SK-N-MC (cell line): ENCODE results near the gene CCDC47.
"Not testable (repeated sequence)": the region's sequence is repeated elsewhere in the genome, so short reads cannot be mapped to it uniquely, and the experiment has no call there.

Experiments
- DNase-seq: peaks from one replicate; pipeline ENCODE4 v3.0.0-alpha.2; 2011; ENCODE audit warnings: low read depth, low spot score
- H3K27ac ChIP-seq: fragments of 200-600 bp; sonication (generic); 2 replicates; pipeline ENCODE4 v1.5.1; 2016; ENCODE audit warnings: mixed run types
- H3K36me3 ChIP-seq: fragments of 200-600 bp; sonication (generic); 2 replicates; pipeline ENCODE4 v1.6.1; 2017; ENCODE audit warnings: antibody characterized with exemption, low read length, mixed read lengths; ENCODE audit not compliant: insufficient read depth
- H3K4me3 ChIP-seq: fragments of 200-600 bp; sonication (generic); 2 replicates; pipeline ENCODE4 v1.5.1; 2016
- H3K9ac ChIP-seq: fragments of 200-600 bp; sonication (generic); 2 replicates; pipeline ENCODE4 v1.8.0; 2017; ENCODE audit warnings: mixed run types, mixed read lengths; ENCODE audit not compliant: insufficient read length
- H3K9me3 ChIP-seq: fragments of 200-600 bp; sonication (generic); 2 replicates; pipeline ENCODE4 v1.6.1; 2017; ENCODE audit warnings: low read depth, mild to moderate bottlenecking, antibody characterized with exemption, low read length, moderate library complexity, mixed read lengths
- EZH2 ChIP-seq: fragments of 200-600 bp; sonication (generic); IDR thresholded peaks from one replicate; pipeline ENCODE4 v1.6.1; 2017; ENCODE audit warnings: antibody characterized with exemption
- FOXP2 ChIP-seq: optimal IDR thresholded peaks from 2 replicates; pipeline ENCODE3; 2011; ENCODE audit warnings: mild to moderate bottlenecking, moderate library complexity; ENCODE audit not compliant: insufficient read depth; ENCODE audit errors: extremely low read length, control extremely low read depth
- POLR2AphosphoS5 ChIP-seq: IDR thresholded peaks from 2 replicates; pipeline ENCODE4 v1.6.1; 2012; ENCODE audit warnings: mild to moderate bottlenecking, low read depth, low read length, borderline replicate concordance

The CCDC47 gene

GRCh38 chr17:63816123-63816522 is 42.7 kb upstream of the CCDC47 start:
- Histone ChIP-seq H3K9me3 (no peaks in the 10 kb centered on the region), H3K27ac (no peak overlapping the region), H3K4me3 (no peak overlapping the region), H3K36me3 (peaks cover 100% of the 10 kb centered on the region), H3K9ac (no peak overlapping the region)
- DNase-seq: no peak
- TF ChIP-seq POLR2AphosphoS5 (no peak), EZH2 (no peak), FOXP2 (no peak)

- H3K4me3 ChIP-seq: no peak overlapping the region
- DNase-seq: no peak
- TF ChIP-seq EZH2 (no peak), POLR2AphosphoS5 (no peak), FOXP2 (no peak)
- no peak overlapping the region for H3K27ac ChIP-seq
- H3K36me3 ChIP-seq: peaks cover 99% of the 10 kb centered on the region
- H3K9me3 ChIP-seq: no peaks in the 10 kb centered on the region
- H3K9ac ChIP-seq: no peak overlapping the region
Observed at GRCh38 chr17:63809970-63810369, 36.6 kb upstream of the CCDC47 start.

GRCh38 chr17:63805591-63805990 is 32.2 kb upstream of the CCDC47 start:
- no peak for DNase-seq
- Histone ChIP-seq H3K27ac (no peak overlapping the region), H3K9me3 (no peaks in the 10 kb centered on the region), H3K9ac (no peak overlapping the region), H3K4me3 (no peak overlapping the region), H3K36me3 (peaks cover 95% of the 10 kb centered on the region)
- no peak for TF ChIP-seq FOXP2
- no peak for TF ChIP-seq EZH2
- no peak for TF ChIP-seq POLR2AphosphoS5

GRCh38 chr17:63804328-63804727 is 30.9 kb upstream of the CCDC47 start:
- no peak overlapping the region for H3K9ac ChIP-seq
- TF ChIP-seq POLR2AphosphoS5 (no peak), EZH2 (no peak), FOXP2 (no peak)
- DNase-seq: no peak
- no peak overlapping the region for H3K4me3 ChIP-seq
- H3K27ac ChIP-seq: no peak overlapping the region
- no peaks in the 10 kb centered on the region for H3K9me3 ChIP-seq
- peaks cover 95% of the 10 kb centered on the region for H3K36me3 ChIP-seq

- no peak overlapping the region for H3K9ac ChIP-seq
- DNase-seq: no peak
Observed at GRCh38 chr17:63800783-63801182, 27.4 kb upstream of the CCDC47 start.

GRCh38 chr17:63798572-63799106 is 25.2 kb upstream of the CCDC47 start:
- DNase-seq: no peak
- H3K9me3 ChIP-seq: no peaks in the 10 kb centered on the region
- H3K4me3 ChIP-seq: no peak overlapping the region
- no peak for TF ChIP-seq FOXP2
- peaks cover 97% of the 10 kb centered on the region for H3K36me3 ChIP-seq
- no peak overlapping the region for H3K9ac ChIP-seq
- H3K27ac ChIP-seq: no peak overlapping the region

More at GRCh38 chr17:63800783-63801182, 27.4 kb upstream of the CCDC47 start:
- TF ChIP-seq POLR2AphosphoS5 (no peak), FOXP2 (no peak), EZH2 (no peak)
- Histone ChIP-seq H3K4me3 (no peak overlapping the region), H3K9me3 (no peaks in the 10 kb centered on the region), H3K27ac (no peak overlapping the region), H3K36me3 (peaks cover 96% of the 10 kb centered on the region)

GRCh38 chr17:63796375-63796774 is 23.0 kb upstream of the CCDC47 start:
- DNase-seq, H3K27ac ChIP-seq, H3K4me3 ChIP-seq, H3K9me3 ChIP-seq, H3K9ac ChIP-seq: not testable (repeated sequence)
- H3K36me3 ChIP-seq: peaks cover 99% of the 10 kb centered on the region

- H3K4me3 ChIP-seq: no peak overlapping the region
- peaks cover 97% of the 10 kb centered on the region for H3K36me3 ChIP-seq
- DNase-seq: no peak
- H3K27ac ChIP-seq: 0 out of 2 replicates have a peak overlapping the region, but pooled peaks have one; percentile 9
- TF ChIP-seq EZH2 (no peak), FOXP2 (no peak), POLR2AphosphoS5 (no peak)
- no peaks in the 10 kb centered on the region for H3K9me3 ChIP-seq
- no peak overlapping the region for H3K9ac ChIP-seq
Observed at GRCh38 chr17:63792055-63792729, 18.8 kb upstream of the CCDC47 start.

- Histone ChIP-seq H3K9me3 (no peaks in the 10 kb centered on the region), H3K36me3 (peaks cover 97% of the 10 kb centered on the region), H3K4me3 (no peak overlapping the region), H3K9ac (no peak overlapping the region), H3K27ac (peak overlapping the region; percentile 58; the same call in 1 of the 2 replicates)
- no peak for TF ChIP-seq FOXP2
- DNase-seq: no peak
Observed at GRCh38 chr17:63790057-63790456, 16.7 kb upstream of the CCDC47 start.
